Measurements from ENCODE around the gene MYO3B.

- TF ChIP-seq POLR2AphosphoS5 (IDR thresholded peaks at IDR 0.05; ENCODE audit: low read depth, low read length) (no peak), TAF1 (IDR thresholded peaks at IDR 0.05; ENCODE audit: borderline replicate concordance, insufficient read depth, low read length) (no peak)
These were observed 325.6 kb downstream of the MYO3B start for GRCh38 chr2:170503563-170503962.
